DOHH2 (cell line): ENCODE results near the gene MST1R.

Experiments
- CTCF ChIP-seq: fragments of 200-600 bp; sonication (generic); IDR thresholded peaks from one replicate; pipeline ENCODE4 v1.5.1; 2014; ENCODE audit warnings: antibody characterized with exemption, mild to moderate bottlenecking, low read depth, low read length; ENCODE audit not compliant: poor library complexity, severe bottlenecking
- EZH2phosphoT487 ChIP-seq: fragments of 200-600 bp; sonication (generic); IDR thresholded peaks from 2 replicates; pipeline ENCODE4 v1.6.1; 2017; ENCODE audit warnings: borderline replicate concordance, mild to moderate bottlenecking, antibody characterized with exemption, low read length, moderate library complexity, mixed read lengths

GRCh38 chr3:49882166-49882565, 21.5 kb downstream of the MST1R start:
- no peak for TF ChIP-seq CTCF
- TF ChIP-seq EZH2phosphoT487: no peak
